Naive thymus-derived CD4-positive, alpha-beta T cell (primary cell): ENCODE data around the gene NEK7. TPM values are rescaled to one million over a fixed set of nuclear protein-coding genes. Genes with fewer than 3 reads are reported as not detected.
A peak's percentile ranks its signal among the peaks of the same experiment; 100 is the strongest.

Experiments used
- ATAC-seq: fragments of 150-1000 bp; cut with Tn5 transposase; 2 replicates; pipeline ENCODE4 v1.10.0; 2021; ENCODE audit warnings: mild to moderate bottlenecking, moderate library complexity
- CTCF ChIA-PET: fragments of 350-600 bp; sonication (Branson Sonifier 250); formaldehyde crosslinking; loops from one replicate; lab custom pipeline; 2021; ENCODE audit warnings: antibody characterized with exemption; lab: Charles Lee
- POLR2A ChIA-PET: fragments of 350-600 bp; sonication (Branson Sonifier 250); formaldehyde crosslinking; loops from one replicate; lab custom pipeline; 2021; ENCODE audit warnings: antibody characterized with exemption, inconsistent platforms; lab: Charles Lee
- DNase-seq, 9 donors: peaks; one replicate each; pipeline versions ENCODE4 v3.0.0 to v3.0.0-alpha.2; 2020 to 2022; ENCODE audit warnings: mixed read lengths in 1 of 9
- H3K27ac ChIP-seq: one replicate; pipeline ENCODE4 v1.7.0; 2013; ENCODE audit warnings: mild to moderate bottlenecking, low read depth, low read length, moderate library complexity
- H3K27me3 ChIP-seq, 2 donors: one replicate each; pipeline ENCODE4 v1.7.0; 2013; ENCODE audit warnings: low read length in 2 of 2, mild to moderate bottlenecking in 2 of 2, moderate library complexity in 2 of 2; ENCODE audit not compliant: control insufficient read depth in 2 of 2, insufficient read depth in 2 of 2
- H3K36me3 ChIP-seq, 3 experiments: 1 replicate in 2 of 3; 2 replicates in 1 of 3; pipeline ENCODE4 v1.7.0; 2013; ENCODE audit warnings: low read length in 3 of 3, mild to moderate bottlenecking in 3 of 3, moderate library complexity in 1 of 3; ENCODE audit not compliant: insufficient read depth in 3 of 3, control insufficient read depth in 2 of 3
- H3K4me1 ChIP-seq, 2 donors: one replicate each; pipeline ENCODE4 v1.7.0; 2013; ENCODE audit warnings: low read length in 2 of 2, mild to moderate bottlenecking in 2 of 2, moderate library complexity in 1 of 2; ENCODE audit not compliant: control insufficient read depth in 2 of 2, insufficient read depth in 2 of 2
- H3K4me3 ChIP-seq: 2 replicates; pipeline ENCODE4 v1.7.0; 2013; ENCODE audit warnings: mild to moderate bottlenecking, low read length
- H3K9me3 ChIP-seq, 3 experiments: 1 replicate in 2 of 3; 2 replicates in 1 of 3; pipeline ENCODE4 v1.7.0; 2013; ENCODE audit warnings: low read length in 3 of 3; ENCODE audit not compliant: control insufficient read depth in 2 of 3
- H3K27ac Mint-ChIP-seq, 9 donors: one replicate each; pipeline ENCODE4 v1.8.0; 2020 to 2022; ENCODE audit warnings: mixed read lengths in 9 of 9, mild to moderate bottlenecking in 8 of 9, moderate library complexity in 5 of 9, inconsistent platforms in 2 of 9
- H3K27me3 Mint-ChIP-seq, 5 donors: one replicate each; pipeline ENCODE4 v1.8.0; 2021 to 2022; ENCODE audit warnings: mixed read lengths in 5 of 5, mild to moderate bottlenecking in 1 of 5
- H3K36me3 Mint-ChIP-seq, 5 donors: one replicate each; pipeline ENCODE4 v1.8.0; 2020 to 2022; ENCODE audit warnings: mixed read lengths in 5 of 5, mild to moderate bottlenecking in 3 of 5, inconsistent platforms in 1 of 5
- H3K4me1 Mint-ChIP-seq, 7 donors: one replicate each; pipeline ENCODE4 v1.8.0; 2020 to 2022; ENCODE audit warnings: mixed read lengths in 7 of 7, mild to moderate bottlenecking in 3 of 7, inconsistent platforms in 1 of 7
- H3K4me3 Mint-ChIP-seq, 10 donors: one replicate each; pipeline ENCODE4 v1.8.0; 2020 to 2022; ENCODE audit warnings: mild to moderate bottlenecking in 10 of 10, mixed read lengths in 10 of 10, moderate library complexity in 6 of 10, inconsistent platforms in 2 of 10
- H3K9me3 Mint-ChIP-seq, 11 donors: one replicate each; pipeline ENCODE4 v1.8.0; 2020 to 2022; ENCODE audit warnings: mixed read lengths in 11 of 11, mild to moderate bottlenecking in 4 of 11, inconsistent platforms in 1 of 11, moderate library complexity in 1 of 11
- intact Hi-C, 2 donors: fragments of 100-400 bp; cut with micrococcal nuclease; formaldehyde crosslinking; loops; one replicate each; pipeline ENCODE4 v1.15.1; 2023
- polyA plus RNA-seq, 2 donors: library from polyadenylated mRNA; unstranded; fragments of 300-500 nt; fragmentation: Illumina TruSeq; gene quantifications; one replicate each; pipeline ENCODE4 v1.2.3, GENCODE V29; 2021
- total RNA-seq, 6 experiments: library from RNA in 5 of 6; stranded (reverse) in 5 of 6; gene quantifications; 1 replicate in 5 of 6; 2 replicates in 1 of 6; pipeline ENCODE4 v1.2.3 and lab custom pipeline; 2021 to 2026

NEK7 gene
- total and polyA plus RNA-seq, 7 experiments from 2014 or later = 25.1 to 68.4 (median 44.5) TPM

DNA sequence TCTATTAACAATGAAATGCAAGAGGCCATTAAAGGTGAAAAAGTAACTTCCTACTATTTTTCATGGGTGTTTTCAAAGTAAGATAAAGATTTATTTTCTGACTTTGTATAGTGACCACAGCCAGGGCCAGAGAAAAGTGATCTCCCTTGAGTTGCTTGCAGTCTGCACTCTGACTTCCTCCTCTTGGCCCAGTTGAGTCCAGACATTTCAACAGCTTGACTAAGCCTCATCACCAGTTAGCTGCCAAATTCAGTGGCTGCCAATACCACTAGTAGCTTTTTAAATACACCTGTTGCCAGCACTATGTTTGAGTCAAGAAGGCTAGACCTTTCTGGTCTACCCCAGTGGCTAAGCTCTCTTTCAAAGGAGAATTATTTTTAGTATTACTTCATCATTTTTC lies 3.7 kb upstream of the NEK7 start:
- Histone ChIP-seq H3K4me1 (no peaks in the 10 kb centered on the region), H3K27me3 (no peaks in the 10 kb centered on the region), H3K4me3 (no peak overlapping the region), H3K36me3 (peaks cover 0 to 10% (median 0%) of the 10 kb centered on the region in 3 experiments), H3K9me3 (no peaks in the 10 kb centered on the region), H3K27ac (no peak overlapping the region)
- Mint-ChIP-seq H3K4me1 (peaks cover 4 to 14% (median 11%) of the 10 kb centered on the region in 7 donors), H3K27me3 (peaks cover 0 to 2% (median 0%) of the 10 kb centered on the region in 5 donors), H3K27ac (no peak overlapping the region), H3K36me3 (peaks cover 0 to 5% (median 0%) of the 10 kb centered on the region in 5 donors), H3K9me3 (peaks cover 0 to 2% (median 0%) of the 10 kb centered on the region in 11 donors), H3K4me3 (no peak overlapping the region)
- no peak for DNase-seq
- ChIA-PET CTCF (interaction anchor here (0.5 to 0.8 kb wide), 3 partner anchors 8 to 19 kb away, joined by 3 read pairs; no protein-coding TSS in a partner anchor), POLR2A (no interaction called here)
- no peak for ATAC-seq
- intact Hi-C loops = no loop called here

DNA sequence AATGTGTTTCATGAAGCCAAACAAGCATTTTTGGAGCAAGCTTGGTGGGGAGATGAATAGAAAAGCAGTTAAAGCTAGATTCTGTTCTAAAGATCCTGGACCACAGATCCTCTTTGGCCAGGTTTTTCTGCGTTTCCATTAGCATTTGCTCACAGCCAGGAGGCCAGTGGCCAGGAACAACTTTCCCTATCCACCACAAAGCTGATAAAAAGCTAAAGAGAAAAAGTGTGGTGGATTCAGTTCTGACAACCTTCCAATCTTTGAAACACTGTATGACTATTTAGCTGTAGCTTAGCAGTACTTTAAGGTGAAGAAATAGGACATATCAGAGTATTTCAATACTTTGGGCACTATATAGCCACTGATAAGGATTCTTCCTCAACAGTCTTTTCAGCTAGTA lies 3.0 kb upstream of the NEK7 start:
- H3K9me3 Mint-ChIP-seq = peaks cover 0 to 2% (median 0%) of the 10 kb centered on the region in 11 donors
- H3K27me3 Mint-ChIP-seq = peaks cover 0 to 2% (median 0%) of the 10 kb centered on the region in 5 donors
- no peak overlapping the region for H3K27ac ChIP-seq
- POLR2A ChIA-PET = no interaction called here
- peaks cover 0 to 10% (median 0%) of the 10 kb centered on the region in 3 experiments for H3K36me3 ChIP-seq
- peaks cover 0 to 5% (median 0%) of the 10 kb centered on the region in 5 donors for H3K36me3 Mint-ChIP-seq
- H3K9me3 ChIP-seq = no peaks in the 10 kb centered on the region
- ATAC-seq (no peak), DNase-seq (no peak)
- CTCF ChIA-PET = interaction anchor here (0.8 kb wide), 1 partner anchor 18 kb away, joined by 3 read pairs; no protein-coding TSS in a partner anchor
- intact Hi-C loops = no loop called here
- no peaks in the 10 kb centered on the region for H3K27me3 ChIP-seq
- H3K4me3 Mint-ChIP-seq = no peak overlapping the region
- H3K4me3 ChIP-seq = no peak overlapping the region
- peaks cover 5 to 20% (median 13%) of the 10 kb centered on the region in 7 donors for H3K4me1 Mint-ChIP-seq
- peaks cover 0 to 5% of the 10 kb centered on the region in 2 donors for H3K4me1 ChIP-seq
- no peak overlapping the region for H3K27ac Mint-ChIP-seq

DNA sequence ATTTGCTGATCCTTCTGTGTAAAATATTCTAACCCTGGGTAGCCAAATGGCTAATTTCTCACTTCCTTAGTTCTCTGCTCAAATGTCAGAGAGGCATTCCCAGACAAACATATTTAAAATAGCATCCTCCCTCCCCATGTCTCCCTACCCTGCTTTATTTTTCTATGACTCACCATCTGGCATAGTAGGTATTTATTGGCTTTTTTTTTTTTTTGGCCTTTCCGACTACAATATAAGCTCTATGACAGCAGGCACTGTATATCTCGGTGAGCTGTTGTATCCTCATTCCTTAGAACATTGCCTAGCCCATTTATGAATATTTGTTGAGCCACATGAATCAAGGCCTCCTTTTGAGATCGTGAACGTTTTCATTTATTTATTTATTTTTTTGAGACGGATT lies 1.5 kb upstream of the NEK7 start:
- H3K27ac ChIP-seq = no peak overlapping the region
- Mint-ChIP-seq H3K27me3 (peaks cover 0 to 2% (median 0%) of the 10 kb centered on the region in 5 donors), H3K27ac (peak overlapping the region in 2 of 9 donors; percentile 1 to 49), H3K4me3 (peak overlapping the region in 2 of 10 donors; percentile 34 to 37), H3K9me3 (peaks cover 0 to 2% (median 0%) of the 10 kb centered on the region in 11 donors), H3K4me1 (peaks cover 15 to 32% (median 27%) of the 10 kb centered on the region in 7 donors), H3K36me3 (peaks cover 0 to 5% (median 0%) of the 10 kb centered on the region in 5 donors)
- ChIA-PET CTCF (interaction anchor here (0.7 to 1.9 kb wide), 4 partner anchors 10 to 77 kb away, joined by 3 to 12 read pairs (median 4); no protein-coding TSS in a partner anchor), POLR2A (interaction anchor here (0.5 kb wide), 1 partner anchor 611 kb away, joined by 3 read pairs; no protein-coding TSS in a partner anchor)
- DNase-seq (no peak), ATAC-seq (no peak)
- peaks cover 7 to 16% of the 10 kb centered on the region in 2 donors for H3K4me1 ChIP-seq
- H3K36me3 ChIP-seq = peaks cover 0 to 10% (median 0%) of the 10 kb centered on the region in 3 experiments
- no peaks in the 10 kb centered on the region for H3K9me3 ChIP-seq
- H3K4me3 ChIP-seq = no peak overlapping the region
- intact Hi-C loops = loop anchor here (5.0 kb wide), 11 partner anchors 53 to 782 kb away; partner anchors contain the start of genes DENND1B (in 2 of the 2) and PTPRC (in 1 of the 2)
- no peaks in the 10 kb centered on the region for H3K27me3 ChIP-seq

DNA sequence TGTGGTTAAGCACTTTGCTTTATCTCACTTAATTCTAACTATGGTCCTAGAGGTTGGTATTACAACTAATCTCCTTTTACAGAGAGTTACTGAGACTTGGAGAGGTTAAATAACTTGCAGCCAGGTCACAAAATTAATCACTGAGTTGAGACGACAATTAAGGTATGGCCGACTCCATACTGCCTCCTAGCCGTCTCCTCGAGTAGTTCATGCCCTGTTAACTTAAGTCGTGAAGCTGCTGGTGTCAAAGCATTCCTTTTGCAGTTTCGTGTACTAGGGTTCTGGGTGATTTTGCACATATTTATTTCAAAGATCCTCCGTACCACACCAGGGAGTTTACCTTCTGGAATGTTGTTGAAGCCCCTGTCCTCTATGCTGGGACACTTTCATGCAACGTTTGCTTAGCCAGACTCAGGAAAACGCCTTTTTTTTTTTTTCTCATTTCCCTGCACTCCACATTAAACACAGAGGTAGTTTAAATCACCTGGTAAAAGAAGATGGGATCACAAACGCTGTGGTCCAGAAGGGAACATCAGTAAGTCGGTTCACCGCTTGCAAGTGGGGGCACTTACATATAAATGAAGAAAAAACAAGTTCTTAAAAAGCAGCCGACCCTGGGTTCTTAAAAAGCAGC lies 570 bp upstream of the NEK7 start:
- H3K4me3 ChIP-seq = peak overlapping the region; percentile 99
- H3K4me3 Mint-ChIP-seq = peak overlapping the region; percentile 87 to 100 (median 94)
- POLR2A ChIA-PET = interaction anchor here (0.5 to 4.7 kb wide), 6 partner anchors 16 to 610 kb away, joined by 3 to 150 read pairs (median 4); partner anchors contain the start of gene C1orf53

DNA sequence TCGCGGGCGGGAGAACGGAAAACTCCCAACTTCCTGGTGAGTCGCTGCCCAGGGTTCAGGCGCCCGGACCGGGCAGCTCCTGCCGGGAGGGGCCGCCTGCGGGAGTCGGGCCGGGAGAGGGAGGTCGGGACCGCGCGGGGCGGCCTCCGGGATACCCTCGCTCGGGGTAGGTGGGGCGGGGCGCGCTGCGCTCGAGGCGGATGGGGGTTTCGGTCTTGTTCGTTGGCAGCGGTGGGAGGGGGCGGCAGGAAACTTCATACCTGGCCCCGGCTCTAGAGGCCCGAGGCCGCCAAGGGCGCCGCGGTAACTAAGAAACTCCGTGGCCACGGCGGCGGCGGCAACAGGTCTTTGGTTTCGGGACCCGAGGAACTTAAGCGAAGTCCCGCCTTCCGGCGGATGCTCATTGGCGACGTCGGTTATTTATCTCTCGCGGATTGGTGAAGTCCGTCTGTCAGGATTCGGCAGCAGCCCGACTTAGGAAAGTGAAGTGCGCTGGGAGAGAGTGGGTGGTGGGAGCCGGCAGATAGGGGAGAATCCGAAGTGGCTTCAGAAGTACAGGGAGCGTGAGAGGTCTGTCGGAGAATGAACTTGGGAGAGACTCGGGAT lies 546 bp downstream of the NEK7 start:
- H3K9me3 Mint-ChIP-seq = peaks cover 0 to 2% (median 0%) of the 10 kb centered on the region in 11 donors

More for the DNA sequence above, 570 bp upstream of the NEK7 start:
- no peaks in the 10 kb centered on the region for H3K9me3 ChIP-seq
- H3K27me3 ChIP-seq = no peaks in the 10 kb centered on the region
- peaks cover 0 to 10% (median 0%) of the 10 kb centered on the region in 3 experiments for H3K36me3 ChIP-seq
- H3K27ac Mint-ChIP-seq = peak overlapping the region; percentile 88 to 96 (median 93)
- CTCF ChIA-PET = interaction anchor here (0.6 to 1.9 kb wide), 6 partner anchors 9 to 223 kb away, joined by 3 to 12 read pairs (median 4); no protein-coding TSS in a partner anchor
- peak; percentile 60 for ATAC-seq
- peaks cover 0 to 5% (median 0%) of the 10 kb centered on the region in 5 donors for H3K36me3 Mint-ChIP-seq
- peaks cover 16 to 23% of the 10 kb centered on the region in 2 donors for H3K4me1 ChIP-seq
- H3K9me3 Mint-ChIP-seq = peaks cover 0 to 2% (median 0%) of the 10 kb centered on the region in 11 donors
- H3K27ac ChIP-seq = peak overlapping the region; percentile 96
- DNase-seq = peak; percentile 22 to 76 (median 67)
- intact Hi-C loops = loop anchor here (1.0 to 5.0 kb wide), 25 partner anchors 23 to 1009 kb away; partner anchors contain the start of genes C1orf53 (in 2 of the 2), DENND1B (in 2 of the 2), ASPM (in 1 of the 2) and LHX9 (in 1 of the 2)
- peaks cover 0 to 2% (median 0%) of the 10 kb centered on the region in 5 donors for H3K27me3 Mint-ChIP-seq
- H3K4me1 Mint-ChIP-seq = peaks cover 21 to 42% (median 37%) of the 10 kb centered on the region in 7 donors

More for the DNA sequence above, 546 bp downstream of the NEK7 start:
- Histone ChIP-seq H3K4me3 (peak overlapping the region; percentile 99), H3K27me3 (no peaks in the 10 kb centered on the region), H3K4me1 (peaks cover 28 to 33% of the 10 kb centered on the region in 2 donors), H3K27ac (peak overlapping the region; percentile 96), H3K36me3 (peaks cover 0 to 10% (median 0%) of the 10 kb centered on the region in 3 experiments), H3K9me3 (no peaks in the 10 kb centered on the region)
- POLR2A ChIA-PET = interaction anchor here (0.6 to 4.7 kb wide), 9 partner anchors 15 to 779 kb away, joined by 3 to 150 read pairs (median 4); partner anchors contain the start of gene C1orf53
- peaks cover 26 to 53% (median 48%) of the 10 kb centered on the region in 7 donors for H3K4me1 Mint-ChIP-seq
- CTCF ChIA-PET = interaction anchor here (0.5 to 1.9 kb wide), 3 partner anchors 19 to 107 kb away, joined by 4 to 7 read pairs (median 5); no protein-coding TSS in a partner anchor
- peak; percentile 63 to 81 (median 79) for DNase-seq
- peak overlapping the region; percentile 97 to 100 (median 99) for H3K27ac Mint-ChIP-seq
- H3K36me3 Mint-ChIP-seq = peaks cover 0 to 8% (median 0%) of the 10 kb centered on the region in 5 donors
- no peaks in the 10 kb centered on the region for H3K27me3 Mint-ChIP-seq
- intact Hi-C loops = loop anchor here (1.0 to 5.0 kb wide), 20 partner anchors 21 to 1011 kb away; partner anchors contain the start of genes DENND1B (in 2 of the 2), ASPM (in 1 of the 2), C1orf53 (in 1 of the 2) and LHX9 (in 1 of the 2)
- peak overlapping the region; percentile 97 to 100 (median 100) for H3K4me3 Mint-ChIP-seq
- peak; percentile 65 for ATAC-seq
